Activated T-helper 1 cell treated with anti-CD3 and anti-CD28 coated beads, Interleukin-12 subunit alpha, Interleukin-12 subunit beta, Interleukin-2, Interleukin-4 antibody, amounts not matched to agents 30 ng/mL and 10 ng/mL and 1 ng/mL, durations not matched to agents 14 hours and 24 hours and 36 hours (primary cell): Measurements from ENCODE around the gene PLCB2. TPM values are rescaled to one million over a fixed set of nuclear protein-coding genes. Genes with fewer than 3 reads are reported as not detected.

Experiments
- DNase-seq: peaks from one replicate; pipeline ENCODE4 v3.0.0; 2021; ENCODE audit warnings: low spot score
- H3K27ac Mint-ChIP-seq: one replicate; pipeline ENCODE4 v1.8.0; 2021; ENCODE audit warnings: mild to moderate bottlenecking, mixed read lengths
- H3K27me3 Mint-ChIP-seq: one replicate; pipeline ENCODE4 v1.8.0; 2022; ENCODE audit warnings: mild to moderate bottlenecking, moderate library complexity, mixed read lengths; ENCODE audit not compliant: insufficient read depth
- H3K36me3 Mint-ChIP-seq: one replicate; pipeline ENCODE4 v1.8.0; 2021; ENCODE audit warnings: low read depth, mixed read lengths
- H3K4me1 Mint-ChIP-seq: one replicate; pipeline ENCODE4 v1.8.0; 2021; ENCODE audit warnings: low read depth, mixed read lengths
- H3K4me3 Mint-ChIP-seq: one replicate; pipeline ENCODE4 v1.8.0; 2021; ENCODE audit warnings: mild to moderate bottlenecking, moderate library complexity, mixed read lengths
- H3K9me3 Mint-ChIP-seq: one replicate; pipeline ENCODE4 v1.8.0; 2021; ENCODE audit warnings: mixed read lengths
- intact Hi-C: fragments of 100-400 bp; cut with micrococcal nuclease; formaldehyde crosslinking; loops from one replicate; pipeline ENCODE4 v1.15.1; 2024
- total RNA-seq: library from RNA; stranded (reverse); gene quantifications from 2 replicates; pipeline ENCODE4 v1.2.3, GENCODE V29; 2022

PLCB2 gene
- total RNA-seq, 1 donor from 2014 or later = 88.5 TPM

GRCh38 chr15:40345225-40345866, 37.6 kb upstream of the PLCB2 start:
- no peak overlapping the region for H3K27ac Mint-ChIP-seq
- DNase-seq = no peak
- no peak overlapping the region for H3K4me3 Mint-ChIP-seq
- peaks cover 6% of the 10 kb centered on the region for H3K27me3 Mint-ChIP-seq
- no peaks in the 10 kb centered on the region for H3K4me1 Mint-ChIP-seq
- intact Hi-C loops = no loop called here
- H3K36me3 Mint-ChIP-seq = no peaks in the 10 kb centered on the region
- no peaks in the 10 kb centered on the region for H3K9me3 Mint-ChIP-seq

- H3K9me3 Mint-ChIP-seq = no peaks in the 10 kb centered on the region
- H3K27me3 Mint-ChIP-seq = peaks cover 6% of the 10 kb centered on the region
- intact Hi-C loops = loop anchor here (1.0 to 5.0 kb wide), 3 partner anchors 24 to 163 kb away; no protein-coding TSS in a partner anchor
- H3K36me3 Mint-ChIP-seq = no peaks in the 10 kb centered on the region
- no peaks in the 10 kb centered on the region for H3K4me1 Mint-ChIP-seq
- DNase-seq = peak; percentile 64
- no peak overlapping the region for H3K27ac Mint-ChIP-seq
- no peak overlapping the region for H3K4me3 Mint-ChIP-seq
Observed at GRCh38 chr15:40344631-40345120, 36.9 kb upstream of the PLCB2 start.

GRCh38 chr15:40344217-40344616, 36.5 kb upstream of the PLCB2 start:
- H3K9me3 Mint-ChIP-seq = no peaks in the 10 kb centered on the region
- no peak for DNase-seq
- intact Hi-C loops = loop anchor here (1.0 to 5.0 kb wide), 3 partner anchors 24 to 163 kb away; no protein-coding TSS in a partner anchor
- no peak overlapping the region for H3K4me3 Mint-ChIP-seq
- no peaks in the 10 kb centered on the region for H3K4me1 Mint-ChIP-seq
- H3K36me3 Mint-ChIP-seq = no peaks in the 10 kb centered on the region
- no peak overlapping the region for H3K27ac Mint-ChIP-seq
- peaks cover 6% of the 10 kb centered on the region for H3K27me3 Mint-ChIP-seq

- Mint-ChIP-seq H3K9me3 (no peaks in the 10 kb centered on the region), H3K4me1 (no peaks in the 10 kb centered on the region), H3K27ac (no peak overlapping the region), H3K36me3 (no peaks in the 10 kb centered on the region), H3K4me3 (no peak overlapping the region), H3K27me3 (peaks cover 6% of the 10 kb centered on the region)
- DNase-seq = no peak
- intact Hi-C loops = loop anchor here (5.0 kb wide), 1 partner anchor 164 kb away; no protein-coding TSS in a partner anchor
Observed at GRCh38 chr15:40343512-40343911, 35.8 kb upstream of the PLCB2 start.

- peaks cover 6% of the 10 kb centered on the region for H3K27me3 Mint-ChIP-seq
- no peaks in the 10 kb centered on the region for H3K9me3 Mint-ChIP-seq
- H3K4me1 Mint-ChIP-seq = peaks cover 5% of the 10 kb centered on the region
- H3K27ac Mint-ChIP-seq = no peak overlapping the region
- no peak overlapping the region for H3K4me3 Mint-ChIP-seq
- H3K36me3 Mint-ChIP-seq = no peaks in the 10 kb centered on the region
- intact Hi-C loops = loop anchor here (5.0 kb wide), 1 partner anchor 165 kb away; no protein-coding TSS in a partner anchor
- DNase-seq = no peak
Observed at GRCh38 chr15:40342416-40343320, 34.9 kb upstream of the PLCB2 start.

- no peak for DNase-seq
- intact Hi-C loops = loop anchor here (5.0 kb wide), 1 partner anchor 166 kb away; no protein-coding TSS in a partner anchor
Observed at GRCh38 chr15:40340740-40341400, 33.1 kb upstream of the PLCB2 start, which contains the start of gene CCDC9B. Gene CCDC9B, minus strand, starts transcription at chr15:40340939. Its CDS starts 120 bp downstream, at chr15:40340819.

GRCh38 chr15:40340038-40340739, 32.5 kb upstream of the PLCB2 start:
- Mint-ChIP-seq H3K4me3 (no peak overlapping the region), H3K36me3 (no peaks in the 10 kb centered on the region), H3K4me1 (peaks cover 5% of the 10 kb centered on the region), H3K27ac (no peak overlapping the region), H3K27me3 (peaks cover 6% of the 10 kb centered on the region), H3K9me3 (no peaks in the 10 kb centered on the region)
- DNase-seq = no peak
- intact Hi-C loops = loop anchor here (5.0 kb wide), 1 partner anchor 167 kb away; no protein-coding TSS in a partner anchor

More at GRCh38 chr15:40340740-40341400, 33.1 kb upstream of the PLCB2 start, which contains the start of gene CCDC9B:
- Mint-ChIP-seq H3K4me3 (no peak within 1 kb of the TSS), H3K27me3 (peaks cover 6% of the 10 kb centered on the region), H3K4me1 (peaks cover 5% of the 10 kb centered on the region), H3K9me3 (no peaks in the 10 kb centered on the region), H3K36me3 (no peaks in the 10 kb centered on the region), H3K27ac (no peak within 1 kb of the TSS)

- Mint-ChIP-seq H3K27ac (no peak overlapping the region), H3K27me3 (peaks cover 6% of the 10 kb centered on the region), H3K4me3 (no peak overlapping the region), H3K9me3 (no peaks in the 10 kb centered on the region), H3K36me3 (no peaks in the 10 kb centered on the region), H3K4me1 (peaks cover 6% of the 10 kb centered on the region)
- intact Hi-C loops = loop anchor here (5.0 kb wide), 1 partner anchor 122 kb away; no protein-coding TSS in a partner anchor
- DNase-seq = no peak
Observed at GRCh38 chr15:40339621-40339945, 31.8 kb upstream of the PLCB2 start.

- intact Hi-C loops = loop anchor here (1.0 to 5.0 kb wide), 4 partner anchors 18 to 122 kb away; partner anchors contain the start of gene PLCB2
- no peak overlapping the region for H3K4me3 Mint-ChIP-seq
Observed at GRCh38 chr15:40338921-40339620, 31.3 kb upstream of the PLCB2 start.

GRCh38 chr15:40338041-40338657, 30.4 kb upstream of the PLCB2 start:
- Mint-ChIP-seq H3K4me1 (peaks cover 18% of the 10 kb centered on the region), H3K27ac (no peak overlapping the region), H3K27me3 (peaks cover 2% of the 10 kb centered on the region), H3K4me3 (no peak overlapping the region), H3K36me3 (no peaks in the 10 kb centered on the region), H3K9me3 (no peaks in the 10 kb centered on the region)
- intact Hi-C loops = loop anchor here (1.0 to 5.0 kb wide), 4 partner anchors 17 to 121 kb away; partner anchors contain the start of gene PLCB2
- peak; percentile 70 for DNase-seq

More at GRCh38 chr15:40338921-40339620, 31.3 kb upstream of the PLCB2 start:
- no peaks in the 10 kb centered on the region for H3K36me3 Mint-ChIP-seq
- H3K27ac Mint-ChIP-seq = no peak overlapping the region
- peaks cover 11% of the 10 kb centered on the region for H3K4me1 Mint-ChIP-seq
- DNase-seq = no peak
- H3K9me3 Mint-ChIP-seq = no peaks in the 10 kb centered on the region
- peaks cover 2% of the 10 kb centered on the region for H3K27me3 Mint-ChIP-seq

GRCh38 chr15:40337597-40337996, 29.9 kb upstream of the PLCB2 start:
- Mint-ChIP-seq H3K4me1 (peaks cover 18% of the 10 kb centered on the region), H3K4me3 (no peak overlapping the region), H3K27me3 (no peaks in the 10 kb centered on the region), H3K36me3 (no peaks in the 10 kb centered on the region), H3K9me3 (no peaks in the 10 kb centered on the region), H3K27ac (no peak overlapping the region)
- no peak for DNase-seq
- intact Hi-C loops = loop anchor here (5.0 kb wide), 1 partner anchor 120 kb away; no protein-coding TSS in a partner anchor
